ENCODE results near the gene NSUN5. TPM values are rescaled to one million over a fixed set of nuclear protein-coding genes. Genes with fewer than 3 reads are reported as not detected.

The NSUN5 gene
- 38.8 and 40.0 TPM in 2 replicates for total RNA-seq

DNA sequence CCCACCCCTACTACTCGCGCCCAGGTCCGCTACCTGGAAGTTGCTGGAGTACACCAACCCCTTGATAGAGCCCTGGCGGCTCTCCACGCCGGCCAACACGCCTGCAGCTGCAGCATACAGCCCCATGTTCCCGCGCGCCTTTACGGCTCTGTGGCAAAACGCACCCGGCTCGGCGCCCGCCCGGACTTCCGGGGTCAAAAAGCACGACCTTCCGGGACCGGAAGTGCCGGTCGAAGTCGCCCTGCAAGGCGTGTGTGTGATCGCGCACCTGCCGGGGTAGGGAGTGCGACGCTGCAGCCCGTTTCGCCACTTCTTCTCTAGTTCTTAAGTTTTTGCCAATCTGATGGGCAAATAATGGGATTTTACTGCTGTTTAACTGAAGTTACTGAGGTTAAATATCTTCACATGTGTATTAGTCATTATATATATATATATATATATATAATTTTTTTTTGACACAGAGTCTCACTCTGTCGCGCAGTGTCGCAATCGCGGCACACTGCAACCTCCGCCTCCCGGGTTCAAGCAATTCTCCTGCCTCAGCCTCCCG lies at the start of gene NSUN5:
Gene NSUN5 (minus strand): TSS at position 162 of the 550 bp plus-strand sequence. CDS start 36 bp downstream, at position 126.

DNA sequence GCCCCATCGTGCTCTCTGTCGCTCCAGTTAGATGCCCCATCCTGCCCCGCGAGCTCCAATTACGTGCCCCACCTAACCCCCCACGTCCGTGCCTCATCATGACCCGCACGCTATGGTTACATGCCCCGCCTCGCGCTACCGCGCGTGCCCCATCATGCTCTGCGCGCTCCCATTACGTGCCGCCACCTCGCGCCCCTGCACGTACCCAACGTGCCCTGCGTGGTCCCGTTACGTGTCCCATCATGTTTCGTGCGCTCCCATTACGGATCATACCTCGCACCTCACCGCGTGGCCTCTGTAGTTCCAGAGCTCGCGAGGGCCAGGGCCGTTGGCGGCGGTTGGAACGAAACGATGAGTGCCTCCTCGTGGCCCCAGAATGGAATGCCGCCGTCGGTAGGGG lies 19.3 kb upstream of the NSUN5 start, which contains the start of the genes FKBP6 and TRIM50:
Gene FKBP6 (plus strand): TSS at position 240 of the 400 bp plus-strand sequence. CDS start 268 bp downstream, outside the sequence.
Gene TRIM50 (minus strand): TSS at position 161 of the 400 bp plus-strand sequence. CDS start 3,295 bp downstream, outside the sequence.

Other genes with a start within 250 kb of the NSUN5 start
- gene SPDYE9, start 222.8 kb downstream of the NSUN5 start, total RNA-seq = not detected in 2 replicates
- not detected in 2 replicates for gene TRIM50, start 19.3 kb upstream of the NSUN5 start, total RNA-seq
- gene FKBP6, start 19.3 kb upstream of the NSUN5 start, total RNA-seq = not detected in 2 replicates
- 0.50 and 0.59 TPM in 2 replicates for gene FZD9, start 125.0 kb upstream of the NSUN5 start, total RNA-seq
- 32.7 and 35.5 TPM in 2 replicates for gene BAZ1B, start 213.5 kb upstream of the NSUN5 start, total RNA-seq
- gene BCL7B, start 248.9 kb upstream of the NSUN5 start, total RNA-seq = 43.7 and 52.3 TPM in 2 replicates